Nephron progenitor cell (in vitro differentiated cells): ENCODE data around the gene ABCA9.
"Not testable (repeated sequence)": the region's sequence is repeated elsewhere in the genome, so short reads cannot be mapped to it uniquely, and the experiment has no call there.

ENCODE experiments used
- DNase-seq: peaks from one replicate; pipeline ENCODE4 v3.0.0; 2021
- H3K27ac Mint-ChIP-seq: 2 replicates; pipeline ENCODE4 v1.8.0; 2021; ENCODE audit warnings: mild to moderate bottlenecking, moderate library complexity, mixed read lengths
- H3K27me3 Mint-ChIP-seq: 2 replicates; pipeline ENCODE4 v1.8.0; 2021; ENCODE audit warnings: mild to moderate bottlenecking, low read depth, mixed read lengths; ENCODE audit not compliant: poor library complexity
- H3K36me3 Mint-ChIP-seq: 2 replicates; pipeline ENCODE4 v1.8.0; 2021; ENCODE audit warnings: low read depth, mixed read lengths
- H3K4me1 Mint-ChIP-seq: 2 replicates; pipeline ENCODE4 v1.8.0; 2021; ENCODE audit warnings: mixed read lengths
- H3K4me3 Mint-ChIP-seq: 2 replicates; pipeline ENCODE4 v1.8.0; 2021; ENCODE audit warnings: mild to moderate bottlenecking, moderate library complexity, mixed read lengths
- H3K9me3 Mint-ChIP-seq: 2 replicates; pipeline ENCODE4 v1.8.0; 2021; ENCODE audit warnings: mild to moderate bottlenecking, moderate library complexity, mixed read lengths
- TF ChIP-seq, protein P1 (sequence below): fragments of 200-600 bp; sonication (generic); IDR thresholded peaks from 2 replicates; pipeline ENCODE4 v1.5.0; 2021; ENCODE audit warnings: antibody characterized with exemption

Gene ABCA9

DNA sequence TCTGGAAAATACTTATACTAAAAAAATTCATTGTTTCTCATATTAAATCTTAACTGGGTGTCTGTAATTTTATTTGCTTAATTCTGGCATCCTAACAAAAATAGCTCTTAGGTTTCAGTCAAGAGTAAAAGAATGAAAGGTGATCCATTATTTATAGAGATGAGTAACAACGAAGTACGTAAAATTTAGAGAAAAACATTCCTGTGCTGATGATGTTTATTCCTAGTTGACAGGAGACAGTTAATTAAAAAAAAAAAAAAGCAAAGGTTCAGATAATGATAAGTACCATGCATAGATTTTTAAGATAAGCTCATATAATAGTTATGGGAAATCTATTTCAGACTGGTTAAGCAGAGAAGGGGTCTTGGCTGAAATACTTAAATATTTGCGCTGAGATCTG lies 50.8 kb downstream of the ABCA9 start:
- peaks cover 12% of the 10 kb centered on the region for H3K36me3 Mint-ChIP-seq
- no peak overlapping the region for H3K27ac Mint-ChIP-seq
- peaks cover 4% of the 10 kb centered on the region for H3K4me1 Mint-ChIP-seq
- DNase-seq, result no peak
- H3K27me3 Mint-ChIP-seq, result peaks cover 3% of the 10 kb centered on the region
- H3K9me3 Mint-ChIP-seq, result peaks cover 13% of the 10 kb centered on the region
- TF ChIP-seq, protein P1, sequence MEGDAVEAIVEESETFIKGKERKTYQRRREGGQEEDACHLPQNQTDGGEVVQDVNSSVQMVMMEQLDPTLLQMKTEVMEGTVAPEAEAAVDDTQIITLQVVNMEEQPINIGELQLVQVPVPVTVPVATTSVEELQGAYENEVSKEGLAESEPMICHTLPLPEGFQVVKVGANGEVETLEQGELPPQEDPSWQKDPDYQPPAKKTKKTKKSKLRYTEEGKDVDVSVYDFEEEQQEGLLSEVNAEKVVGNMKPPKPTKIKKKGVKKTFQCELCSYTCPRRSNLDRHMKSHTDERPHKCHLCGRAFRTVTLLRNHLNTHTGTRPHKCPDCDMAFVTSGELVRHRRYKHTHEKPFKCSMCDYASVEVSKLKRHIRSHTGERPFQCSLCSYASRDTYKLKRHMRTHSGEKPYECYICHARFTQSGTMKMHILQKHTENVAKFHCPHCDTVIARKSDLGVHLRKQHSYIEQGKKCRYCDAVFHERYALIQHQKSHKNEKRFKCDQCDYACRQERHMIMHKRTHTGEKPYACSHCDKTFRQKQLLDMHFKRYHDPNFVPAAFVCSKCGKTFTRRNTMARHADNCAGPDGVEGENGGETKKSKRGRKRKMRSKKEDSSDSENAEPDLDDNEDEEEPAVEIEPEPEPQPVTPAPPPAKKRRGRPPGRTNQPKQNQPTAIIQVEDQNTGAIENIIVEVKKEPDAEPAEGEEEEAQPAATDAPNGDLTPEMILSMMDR, result no peak
- no peak overlapping the region for H3K4me3 Mint-ChIP-seq

DNA sequence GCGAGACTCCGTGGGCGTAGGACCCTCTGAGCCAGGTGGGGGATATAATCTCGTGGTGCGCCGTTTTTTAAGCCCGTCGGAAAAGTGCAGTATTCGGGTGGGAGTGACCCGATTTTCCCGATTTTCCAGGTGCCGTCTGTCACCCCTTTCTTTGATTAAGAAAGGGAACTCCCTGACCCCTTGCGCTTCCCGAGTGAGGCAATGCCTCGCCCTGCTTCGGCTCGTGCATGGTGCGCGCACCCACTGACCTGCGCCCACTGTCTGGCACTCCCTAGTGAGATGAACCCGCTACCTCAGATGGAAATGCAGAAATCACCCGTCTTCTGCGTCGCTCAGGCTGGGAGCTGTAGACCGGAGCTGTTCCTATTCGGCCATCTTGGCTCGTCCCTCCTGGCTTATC lies 56.0 kb downstream of the ABCA9 start:
- Mint-ChIP-seq H3K36me3 (peaks cover 17% of the 10 kb centered on the region), H3K9me3 (peaks cover 31% of the 10 kb centered on the region)
- H3K27me3 Mint-ChIP-seq, H3K27ac Mint-ChIP-seq, H3K4me3 Mint-ChIP-seq, DNase-seq, H3K4me1 Mint-ChIP-seq: not testable (repeated sequence)

DNA sequence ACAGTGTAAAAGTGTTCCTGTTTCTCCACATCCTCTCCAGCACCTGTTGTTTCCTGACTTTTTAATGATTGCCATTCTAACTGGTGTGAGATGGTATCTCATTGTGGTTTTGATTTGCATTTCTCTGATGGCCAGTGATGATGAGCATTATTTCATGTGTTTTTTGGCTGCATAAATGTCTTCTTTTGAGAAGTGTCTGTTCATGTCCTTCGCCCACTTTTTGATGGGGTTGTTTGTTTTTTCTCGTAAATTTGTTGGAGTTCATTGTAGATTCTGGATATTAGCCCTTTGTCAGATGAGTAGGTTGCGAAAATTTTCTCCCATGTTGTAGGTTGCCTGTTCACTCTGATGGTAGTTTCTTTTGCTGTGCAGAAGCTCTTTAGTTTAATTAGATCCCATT lies 61.0 kb downstream of the ABCA9 start:
- not testable (repeated sequence) for H3K4me1 Mint-ChIP-seq, DNase-seq, H3K36me3 Mint-ChIP-seq, H3K27me3 Mint-ChIP-seq, H3K27ac Mint-ChIP-seq, H3K4me3 Mint-ChIP-seq
- peaks cover 16% of the 10 kb centered on the region for H3K9me3 Mint-ChIP-seq

DNA sequence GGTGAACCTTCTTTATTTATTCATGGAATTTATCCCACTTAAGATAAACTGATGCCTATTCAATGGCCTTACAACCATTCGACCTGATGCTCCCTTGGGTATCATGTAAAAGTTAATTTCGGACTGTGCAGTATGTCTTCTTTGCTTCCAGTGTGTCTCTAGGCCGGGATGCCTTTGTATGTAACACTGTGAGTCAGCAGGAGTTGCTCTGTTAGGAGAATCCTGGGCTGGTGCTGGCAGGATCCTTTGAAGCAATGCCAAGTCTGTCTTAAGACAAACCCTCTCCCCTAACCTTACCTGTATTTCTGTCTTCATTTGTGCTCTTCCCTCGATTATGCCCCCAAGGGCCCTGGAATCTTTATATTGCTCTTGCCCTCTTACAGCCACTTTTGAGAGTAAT lies 67.6 kb downstream of the ABCA9 start:
- no peak overlapping the region for H3K27ac Mint-ChIP-seq
- no peaks in the 10 kb centered on the region for H3K9me3 Mint-ChIP-seq
- TF ChIP-seq, protein P1, result no peak
- DNase-seq, result no peak
- no peak overlapping the region for H3K4me3 Mint-ChIP-seq
- peaks cover 17% of the 10 kb centered on the region for H3K27me3 Mint-ChIP-seq
- H3K36me3 Mint-ChIP-seq, result no peaks in the 10 kb centered on the region
- H3K4me1 Mint-ChIP-seq, result no peaks in the 10 kb centered on the region

DNA sequence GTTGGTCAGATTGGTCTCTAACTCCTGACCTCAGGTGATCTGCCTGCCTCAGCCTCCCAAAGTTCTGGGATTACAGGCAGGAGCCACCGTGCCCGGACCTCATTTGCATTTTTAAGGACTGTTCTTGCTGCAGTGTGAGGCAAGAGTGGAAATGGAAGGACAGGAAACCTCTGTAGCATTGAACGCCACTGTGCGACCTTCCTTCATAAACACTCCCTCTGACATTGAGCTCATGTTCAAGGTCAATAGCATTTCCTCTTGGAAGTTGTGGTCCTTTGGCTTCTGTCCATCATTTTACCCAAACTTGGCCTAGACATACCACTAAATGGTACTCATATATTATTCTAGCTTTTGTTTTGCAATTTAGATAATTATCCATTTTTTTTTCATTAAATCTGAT lies 72.8 kb downstream of the ABCA9 start:
- Mint-ChIP-seq H3K9me3 (no peaks in the 10 kb centered on the region), H3K27ac (no peak overlapping the region), H3K36me3 (no peaks in the 10 kb centered on the region), H3K27me3 (peaks cover 7% of the 10 kb centered on the region), H3K4me3 (no peak overlapping the region), H3K4me1 (no peaks in the 10 kb centered on the region)
- no peak for DNase-seq
- TF ChIP-seq, protein P1, result no peak

DNA sequence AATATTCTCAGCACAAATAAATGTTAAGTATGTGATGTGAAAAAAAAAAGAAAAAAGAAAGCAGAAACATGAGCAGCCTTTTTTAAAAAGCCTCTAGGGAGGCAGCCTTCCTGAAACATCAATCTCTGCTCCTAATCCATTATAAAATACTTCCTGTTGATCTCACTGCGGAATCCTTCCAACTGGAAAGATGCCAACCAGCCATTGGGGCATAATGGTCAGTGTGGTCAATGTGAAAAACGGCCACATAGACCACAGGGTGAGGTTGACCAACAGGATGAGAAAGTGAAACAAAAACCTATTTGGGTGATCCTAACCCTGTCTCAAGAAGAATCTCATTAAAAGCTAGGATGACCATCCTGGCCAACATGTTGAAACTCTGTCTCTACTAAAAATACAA lies 79.4 kb downstream of the ABCA9 start:
- Mint-ChIP-seq H3K4me3 (no peak overlapping the region), H3K9me3 (peaks cover 5% of the 10 kb centered on the region), H3K36me3 (no peaks in the 10 kb centered on the region), H3K27me3 (peaks cover 14% of the 10 kb centered on the region), H3K4me1 (peaks cover 8% of the 10 kb centered on the region), H3K27ac (no peak overlapping the region)
- TF ChIP-seq, protein P1, result no peak
- no peak for DNase-seq

DNA sequence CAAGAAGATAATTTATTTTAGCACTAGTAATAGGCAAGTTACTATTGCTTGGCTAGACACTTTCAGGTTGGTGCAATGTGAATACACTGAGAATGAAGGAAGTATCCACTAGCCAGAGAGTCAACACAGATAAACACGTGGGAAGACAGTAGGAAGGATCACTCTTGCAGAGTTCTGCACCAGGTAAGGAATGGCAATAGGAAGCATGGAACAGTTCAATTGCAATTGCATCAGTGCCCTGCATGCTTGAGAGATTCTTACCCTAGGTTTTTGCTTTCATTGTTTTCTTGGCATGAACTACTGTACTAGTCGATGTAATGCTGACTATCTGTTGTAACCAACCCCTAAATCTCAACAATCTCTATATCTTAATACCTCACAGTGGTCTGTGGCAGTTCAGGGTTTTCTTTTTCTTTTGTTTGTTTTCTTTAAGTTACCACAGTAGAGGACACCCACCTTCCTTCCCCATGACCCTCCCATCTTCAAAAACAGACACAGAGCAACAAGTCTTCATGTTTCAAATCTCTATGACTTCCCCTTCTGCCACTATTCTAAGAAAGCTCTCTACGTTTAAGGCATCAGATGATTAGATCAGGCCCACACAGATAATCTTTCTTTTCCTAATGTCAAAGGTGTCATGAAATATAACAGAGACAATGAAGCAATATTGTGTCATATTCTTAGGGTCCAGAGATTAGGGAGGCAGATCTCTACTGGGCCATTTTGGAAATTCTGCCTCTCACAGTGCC lies 87.5 kb downstream of the ABCA9 start:
- Mint-ChIP-seq H3K36me3 (no peaks in the 10 kb centered on the region), H3K27ac (no peak overlapping the region), H3K9me3 (peaks cover 5% of the 10 kb centered on the region), H3K4me1 (peaks cover 5% of the 10 kb centered on the region), H3K4me3 (no peak overlapping the region), H3K27me3 (peaks cover 15% of the 10 kb centered on the region)
- TF ChIP-seq, protein P1, result no peak
- DNase-seq, result no peak
